Measurements from ENCODE around the gene KRT85. TPM values are rescaled to one million over a fixed set of nuclear protein-coding genes. Genes with fewer than 3 reads are reported as not detected.
A peak's percentile ranks its signal among the peaks of the same experiment; 100 is the strongest.

The KRT85 gene
- total RNA-seq, 1 donor from 2014 or later = not detected

- Histone ChIP-seq H3K36me3 (no peaks in the 10 kb centered on the region), H3K27ac (no peak overlapping the region), H3K4me1 (no peaks in the 10 kb centered on the region), H3K4me3 (no peak overlapping the region), H3K9me3 (no peaks in the 10 kb centered on the region), H3K27me3 (ENCODE audit: low read depth) (no peaks in the 10 kb centered on the region)
- intact Hi-C loops (cut with DNase I) = no loop called here
- TF ChIP-seq CTCF (IDR thresholded peaks at IDR 0.05) = no peak
- no peak for ATAC-seq
- no peak for DNase-seq
These were observed 36.2 kb downstream of the KRT85 start for GRCh38 chr12:52331039-52331438.

- intact Hi-C loops (cut with DNase I) = no loop called here
- Histone ChIP-seq H3K9me3 (no peaks in the 10 kb centered on the region), H3K4me1 (no peaks in the 10 kb centered on the region), H3K4me3 (no peak overlapping the region), H3K27me3 (ENCODE audit: low read depth) (no peaks in the 10 kb centered on the region), H3K27ac (no peak overlapping the region), H3K36me3 (no peaks in the 10 kb centered on the region)
- DNase-seq (no peak), ATAC-seq (peak; percentile 9 to 18)
- no peak for TF ChIP-seq CTCF (IDR thresholded peaks at IDR 0.05)
These were observed 39.3 kb downstream of the KRT85 start for GRCh38 chr12:52327830-52328500.

- Histone ChIP-seq H3K9me3 (no peaks in the 10 kb centered on the region), H3K4me1 (no peaks in the 10 kb centered on the region), H3K4me3 (no peak overlapping the region), H3K27me3 (ENCODE audit: low read depth) (no peaks in the 10 kb centered on the region), H3K36me3 (no peaks in the 10 kb centered on the region), H3K27ac (no peak overlapping the region)
- DNase-seq (peak; percentile 77), ATAC-seq (peak; percentile 95)
- TF ChIP-seq CTCF (IDR thresholded peaks at IDR 0.05) = peak; percentile 88
- intact Hi-C loops (cut with DNase I) = no loop called here
These were observed 40.0 kb downstream of the KRT85 start for GRCh38 chr12:52327052-52327829.

GRCh38 chr12:52324153-52324444, 43.2 kb downstream of the KRT85 start:
- intact Hi-C loops (cut with DNase I) = no loop called here
- ATAC-seq (no peak), DNase-seq (no peak)
- Histone ChIP-seq H3K36me3 (no peaks in the 10 kb centered on the region), H3K9me3 (no peaks in the 10 kb centered on the region), H3K27ac (no peak overlapping the region), H3K4me1 (no peaks in the 10 kb centered on the region), H3K4me3 (no peak overlapping the region), H3K27me3 (ENCODE audit: low read depth) (peaks cover 20% of the 10 kb centered on the region)
- no peak for TF ChIP-seq CTCF (IDR thresholded peaks at IDR 0.05)

GRCh38 chr12:52323416-52324152, 43.7 kb downstream of the KRT85 start:
- intact Hi-C loops (cut with DNase I) = no loop called here
- no peaks in the 10 kb centered on the region for H3K4me1 ChIP-seq
- H3K27me3 ChIP-seq (ENCODE audit: low read depth) = peaks cover 20% of the 10 kb centered on the region
- DNase-seq (no peak), ATAC-seq (no peak)
- H3K36me3 ChIP-seq = no peaks in the 10 kb centered on the region
- no peak overlapping the region for H3K4me3 ChIP-seq
- H3K9me3 ChIP-seq = no peaks in the 10 kb centered on the region
- no peak overlapping the region for H3K27ac ChIP-seq
- TF ChIP-seq CTCF (IDR thresholded peaks at IDR 0.05) = no peak

Data from lower lobe of right lung (tissue), 2 donors.